Activated CD4-positive, alpha-beta T cell treated with anti-CD3 and anti-CD28 coated beads for 1 hour (primary cell): ENCODE results near the gene COPB2.
A peak's percentile ranks its signal among the peaks of the same experiment; 100 is the strongest.
"Not testable (repeated sequence)": the region's sequence is repeated elsewhere in the genome, so short reads cannot be mapped to it uniquely, and the experiment has no call there.

Experiments used
- DNase-seq: peaks from one replicate; pipeline ENCODE4 v3.0.0-alpha.2; 2020

The COPB2 gene

GRCh38 chr3:139389552-139390368, at the start of gene COPB2:
Gene COPB2, minus strand, starts transcription at chr3:139389647. Its CDS starts 97 bp downstream, at chr3:139389550.
- DNase-seq: peak; percentile 89

GRCh38 chr3:139434764-139435307, 45.4 kb upstream of the COPB2 start:
- DNase-seq: no peak

GRCh38 chr3:139434228-139434627, 44.8 kb upstream of the COPB2 start:
- no peak for DNase-seq

GRCh38 chr3:139433089-139433488, 43.6 kb upstream of the COPB2 start:
- DNase-seq: no peak

- no peak for DNase-seq
These were observed 41.0 kb upstream of the COPB2 start for GRCh38 chr3:139430493-139430892.

GRCh38 chr3:139427283-139428060, 38.0 kb upstream of the COPB2 start:
- no peak for DNase-seq

GRCh38 chr3:139425745-139426400, 36.4 kb upstream of the COPB2 start:
- DNase-seq: no peak

GRCh38 chr3:139423232-139423631, 33.8 kb upstream of the COPB2 start:
- no peak for DNase-seq

- DNase-seq: no peak
These were observed 32.0 kb upstream of the COPB2 start for GRCh38 chr3:139421460-139421859.

- DNase-seq: no peak
These were observed 31.6 kb upstream of the COPB2 start for GRCh38 chr3:139421040-139421439.

- DNase-seq: no peak
These were observed 28.7 kb upstream of the COPB2 start for GRCh38 chr3:139418144-139418543.

GRCh38 chr3:139416275-139416674, 26.8 kb upstream of the COPB2 start:
- no peak for DNase-seq

GRCh38 chr3:139414608-139415224, 25.3 kb upstream of the COPB2 start:
- no peak for DNase-seq

- not testable (repeated sequence) for DNase-seq
These were observed 23.4 kb upstream of the COPB2 start for GRCh38 chr3:139412891-139413290.

GRCh38 chr3:139401155-139401554, 11.7 kb upstream of the COPB2 start:
- DNase-seq: not testable (repeated sequence)

- DNase-seq: no peak
These were observed 7.3 kb upstream of the COPB2 start for GRCh38 chr3:139396707-139397106.

- no peak for DNase-seq
These were observed 4.7 kb upstream of the COPB2 start for GRCh38 chr3:139394116-139394515.

- DNase-seq: no peak
These were observed 461 bp downstream of the COPB2 start for GRCh38 chr3:139388821-139389551.

GRCh38 chr3:139388077-139388476, 1.4 kb downstream of the COPB2 start:
- DNase-seq: no peak

- DNase-seq: not testable (repeated sequence)
These were observed 7.2 kb downstream of the COPB2 start for GRCh38 chr3:139382291-139382690.

GRCh38 chr3:139380575-139380974, 8.9 kb downstream of the COPB2 start:
- no peak for DNase-seq
